OCI-LY3 (cell line): ENCODE measurements around the gene LDB2.
A peak's percentile ranks its signal among the peaks of the same experiment; 100 is the strongest.

ENCODE experiments used
- H2AFZ ChIP-seq: fragments of 200-600, 300-600 bp; shearing (Covaris generic); 2 replicates; pipeline ENCODE4 v1.6.0; 2014; ENCODE audit warnings: antibody characterized with exemption, low read depth, low read length
- H3K27ac ChIP-seq: fragments of 200-600, 300-600 bp; sonication (generic); 2 replicates; pipeline ENCODE4 v1.5.1; 2014; ENCODE audit warnings: mild to moderate bottlenecking, low read length, moderate library complexity, mixed read lengths
- H3K27me3 ChIP-seq: fragments of 200-600, 300-600 bp; sonication (generic); 2 replicates; pipeline ENCODE4 v1.6.1; 2014; ENCODE audit warnings: low read depth, low read length, mixed read lengths
- H3K36me3 ChIP-seq: fragments of 200-600, 300-600 bp; sonication (generic); replicated peaks from 2 replicates; pipeline ENCODE3; 2014; ENCODE audit warnings: low read depth, low read length, mixed read lengths
- H3K4me1 ChIP-seq: fragments of 300-600, 200-600 bp; sonication (generic); 2 replicates; pipeline ENCODE4 v1.6.1; 2014; ENCODE audit warnings: low read length, mixed read lengths
- H3K4me2 ChIP-seq: fragments of 200-600, 300-600 bp; sonication (generic); 2 replicates; pipeline ENCODE4 v1.6.1; 2014; ENCODE audit warnings: low read length, mixed read lengths
- H3K4me3 ChIP-seq: fragments of 300-600, 200-600 bp; sonication (generic); 2 replicates; pipeline ENCODE4 v1.5.1; 2014; ENCODE audit warnings: antibody characterized with exemption, mild to moderate bottlenecking, low read length, moderate library complexity
- H3K79me2 ChIP-seq: fragments of 300-600, 200-600 bp; shearing (Covaris generic); 2 replicates; pipeline ENCODE4 v1.6.1; 2014; ENCODE audit warnings: mild to moderate bottlenecking, low read length, mixed read lengths
- H3K9ac ChIP-seq: fragments of 300-600, 200-600 bp; shearing (Covaris generic); 2 replicates; pipeline ENCODE4 v1.6.0; 2014; ENCODE audit warnings: mild to moderate bottlenecking, low read length, moderate library complexity
- H3K9me3 ChIP-seq: fragments of 200-600, 300-600 bp; shearing (Covaris generic); 2 replicates; pipeline ENCODE4 v1.6.1; 2014; ENCODE audit warnings: low read length, mixed read lengths; ENCODE audit not compliant: insufficient read depth
- H4K20me1 ChIP-seq: fragments of 200-600, 300-600 bp; sonication (generic); 2 replicates; pipeline ENCODE4 v1.6.1; 2016; ENCODE audit warnings: low read length, mixed read lengths; ENCODE audit not compliant: insufficient read depth
- CTCF ChIP-seq: fragments of 200-600, 300-600 bp; sonication (generic); IDR thresholded peaks from 2 replicates; pipeline ENCODE4 v1.5.1; 2014; ENCODE audit warnings: antibody characterized with exemption, low read length, low read depth
- EZH2phosphoT487 ChIP-seq: fragments of 200-600 bp; shearing (Covaris generic); IDR thresholded peaks from 2 replicates; pipeline ENCODE4 v1.6.1; 2018; ENCODE audit warnings: antibody characterized with exemption, mixed run types, low read depth

LDB2 gene

GRCh38 chr4:16627999-16628398, 270.4 kb downstream of the LDB2 start:
- Histone ChIP-seq H3K27ac (no peak overlapping the region), H4K20me1 (no peaks in the 10 kb centered on the region), H3K36me3 (no peaks in the 10 kb centered on the region), H3K27me3 (peaks cover 7% of the 10 kb centered on the region; the same call in 1 of the 2 replicates), H3K79me2 (no peaks in the 10 kb centered on the region), H3K9ac (no peak overlapping the region), H3K4me2 (no peak overlapping the region), H3K9me3 (no peaks in the 10 kb centered on the region), H2AFZ (no peak overlapping the region), H3K4me3 (no peak overlapping the region), H3K4me1 (no peaks in the 10 kb centered on the region)
- TF ChIP-seq EZH2phosphoT487 (no peak), CTCF (no peak)

DNA sequence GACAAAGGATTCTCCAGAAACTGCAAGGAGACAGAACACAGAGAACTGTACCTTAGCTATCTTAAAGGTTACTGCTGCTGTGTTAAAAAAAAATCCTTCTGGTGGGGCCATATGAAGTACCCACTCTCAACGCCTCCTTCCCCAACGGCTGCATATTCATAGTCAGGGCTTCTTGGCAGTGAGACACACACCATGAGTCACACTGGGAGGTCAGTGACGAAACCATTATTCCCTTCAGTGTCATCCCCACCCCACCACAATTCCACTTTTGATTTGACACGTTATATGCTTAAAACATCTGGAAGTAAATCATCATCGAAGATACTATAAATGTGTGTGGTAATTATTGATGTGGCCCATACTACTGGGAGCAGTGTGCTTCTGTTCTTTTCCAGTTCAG, 271.5 kb downstream of the LDB2 start:
- no peak overlapping the region for H3K9ac ChIP-seq
- H3K4me1 ChIP-seq: no peaks in the 10 kb centered on the region
- no peak overlapping the region for H3K4me2 ChIP-seq
- no peaks in the 10 kb centered on the region for H3K9me3 ChIP-seq
- no peak overlapping the region for H3K27ac ChIP-seq
- TF ChIP-seq EZH2phosphoT487: no peak
- TF ChIP-seq CTCF: no peak
- H3K27me3 ChIP-seq: peaks cover 7% of the 10 kb centered on the region; the same call in 1 of the 2 replicates
- H4K20me1 ChIP-seq: no peaks in the 10 kb centered on the region
- H2AFZ ChIP-seq: no peak overlapping the region
- H3K4me3 ChIP-seq: no peak overlapping the region
- H3K36me3 ChIP-seq: no peaks in the 10 kb centered on the region
- H3K79me2 ChIP-seq: no peaks in the 10 kb centered on the region

- Histone ChIP-seq H3K4me3 (no peak overlapping the region), H3K36me3 (no peaks in the 10 kb centered on the region), H4K20me1 (no peaks in the 10 kb centered on the region), H3K9ac (no peak overlapping the region), H3K4me2 (no peak overlapping the region), H3K27me3 (peaks cover 7% of the 10 kb centered on the region; the same call in 1 of the 2 replicates), H3K79me2 (no peaks in the 10 kb centered on the region), H3K9me3 (no peaks in the 10 kb centered on the region), H3K4me1 (peaks cover 3% of the 10 kb centered on the region), H2AFZ (no peak overlapping the region), H3K27ac (no peak overlapping the region)
- no peak for TF ChIP-seq CTCF
- TF ChIP-seq EZH2phosphoT487: no peak
These were observed 275.6 kb downstream of the LDB2 start for GRCh38 chr4:16622826-16623225.

DNA sequence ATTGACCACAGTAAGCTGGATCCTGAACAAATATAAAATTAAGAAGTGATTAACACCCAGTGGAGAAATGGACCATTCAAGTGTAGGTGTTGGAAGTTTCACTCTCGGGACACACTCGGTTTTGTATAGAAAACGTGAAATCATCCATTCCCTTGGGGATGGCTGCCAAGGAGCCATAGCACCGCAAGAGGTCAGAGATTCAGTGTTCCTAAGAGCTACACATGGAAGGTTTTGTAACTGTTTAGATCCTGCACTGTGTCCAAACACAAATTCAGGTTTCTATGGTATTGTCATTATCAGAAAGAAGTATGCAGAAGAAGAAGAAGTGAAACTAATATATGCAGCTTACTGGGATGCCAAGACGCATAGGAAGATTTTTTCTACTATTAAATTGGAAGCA, 281.0 kb downstream of the LDB2 start:
- Histone ChIP-seq H3K9me3 (no peaks in the 10 kb centered on the region), H3K9ac (no peak overlapping the region), H3K27ac (no peak overlapping the region), H2AFZ (no peak overlapping the region), H3K36me3 (no peaks in the 10 kb centered on the region), H4K20me1 (no peaks in the 10 kb centered on the region), H3K79me2 (no peaks in the 10 kb centered on the region), H3K4me3 (no peak overlapping the region), H3K27me3 (no peaks in the 10 kb centered on the region), H3K4me1 (peaks cover 11% of the 10 kb centered on the region), H3K4me2 (peak overlapping the region; percentile 29)
- TF ChIP-seq CTCF: no peak
- no peak for TF ChIP-seq EZH2phosphoT487
